Natural killer cell (primary cell): ENCODE data around the gene ACTRT3. TPM values are rescaled to one million over a fixed set of nuclear protein-coding genes. Genes with fewer than 3 reads are reported as not detected.
"Not testable (repeated sequence)": the region's sequence is repeated elsewhere in the genome, so short reads cannot be mapped to it uniquely, and the experiment has no call there.

ENCODE experiments used
- ATAC-seq, 3 donors: fragments of 150-1000 bp in 2 of 3; fragments of 200-7000 bp in 1 of 3; cut with Tn5 transposase; 1 replicate in 1 of 3; 2 replicates in 2 of 3; pipeline ENCODE4 v1.10.0; 2021; ENCODE audit warnings: mild to moderate bottlenecking in 2 of 3, moderate library complexity in 2 of 3
- DNase-seq, 2 donors: peaks; one replicate each; pipeline versions ENCODE4 v3.0.0 to v3.0.0-alpha.2; 2013 to 2021; ENCODE audit warnings: mixed read lengths in 1 of 2
- H3K27ac ChIP-seq: one replicate; pipeline ENCODE4 v1.5.1; 2013; ENCODE audit warnings: mild to moderate bottlenecking, low read length
- H3K27me3 ChIP-seq: one replicate; pipeline ENCODE4 v1.6.1; 2013; ENCODE audit warnings: low read length; ENCODE audit not compliant: control insufficient read depth, insufficient read depth
- H3K36me3 ChIP-seq: one replicate; pipeline ENCODE4 v1.6.1; 2013; ENCODE audit warnings: low read length; ENCODE audit not compliant: control insufficient read depth, insufficient read depth
- H3K4me1 ChIP-seq: one replicate; pipeline ENCODE4 v1.6.1; 2013; ENCODE audit warnings: low read length; ENCODE audit not compliant: control insufficient read depth, insufficient read depth
- H3K4me3 ChIP-seq: one replicate; pipeline ENCODE4 v1.5.1; 2013; ENCODE audit warnings: low read length
- H3K9me3 ChIP-seq: one replicate; pipeline ENCODE4 v1.6.1; 2013; ENCODE audit warnings: low read length; ENCODE audit not compliant: control insufficient read depth, insufficient read depth
- H3K27ac Mint-ChIP-seq, 2 donors: one replicate each; pipeline ENCODE4 v1.8.0; 2022; ENCODE audit warnings: mild to moderate bottlenecking in 2 of 2, mixed read lengths in 2 of 2, moderate library complexity in 1 of 2
- H3K27me3 Mint-ChIP-seq, 2 donors: one replicate each; pipeline ENCODE4 v1.8.0; 2022; ENCODE audit warnings: low read depth in 2 of 2, mixed read lengths in 2 of 2
- H3K36me3 Mint-ChIP-seq: one replicate; pipeline ENCODE4 v1.8.0; 2022; ENCODE audit warnings: mixed read lengths
- H3K4me1 Mint-ChIP-seq, 2 donors: one replicate each; pipeline ENCODE4 v1.8.0; 2022; ENCODE audit warnings: mixed read lengths in 2 of 2
- H3K4me3 Mint-ChIP-seq: one replicate; pipeline ENCODE4 v1.8.0; 2022; ENCODE audit warnings: mild to moderate bottlenecking, moderate library complexity, mixed read lengths
- H3K9me3 Mint-ChIP-seq, 2 donors: one replicate each; pipeline ENCODE4 v1.8.0; 2022; ENCODE audit warnings: mixed read lengths in 2 of 2
- CTCF ChIP-seq: fragments of 200-600 bp; IDR thresholded peaks from one replicate; pipeline ENCODE4 v1.8.0; 2022; ENCODE audit warnings: antibody characterized with exemption
- WGBS: methylation state at CpG from one replicate; pipeline ENCODE4 v1.1.7; 2013; ENCODE audit warnings: missing lambda C conversion rate; ENCODE audit not compliant: insufficient coverage; 5-methylcytosine and 5-hydroxymethylcytosine counted together
- intact Hi-C: fragments of 100-400 bp; cut with micrococcal nuclease; formaldehyde crosslinking; loops from one replicate; pipeline ENCODE4 v1.14.2; 2022
- total RNA-seq, 4 donors: library from RNA; stranded (reverse); fragments of 120-200 nt in 1 of 4; gene quantifications; one replicate each; pipeline versions ENCODE4 v1.2.3 to v1.2.4, GENCODE V29; 2013 to 2022

The ACTRT3 gene
- total RNA-seq, 3 donors from 2014 or later (not counting 1 experiment from before 2014, with no cell fraction given), result 0.68 TPM; not detected in 2

- no peak overlapping the region for H3K4me3 Mint-ChIP-seq
- H3K27ac Mint-ChIP-seq, result no peak overlapping the region
- H3K27me3 Mint-ChIP-seq, result peaks cover 35 to 41% of the 10 kb centered on the region in 2 donors
- Histone ChIP-seq H3K27me3 (peaks cover 13% of the 10 kb centered on the region), H3K4me3 (no peak overlapping the region), H3K36me3 (no peaks in the 10 kb centered on the region), H3K27ac (no peak overlapping the region), H3K9me3 (no peaks in the 10 kb centered on the region), H3K4me1 (no peaks in the 10 kb centered on the region)
- no peaks in the 10 kb centered on the region for H3K4me1 Mint-ChIP-seq
- DNase-seq (no peak), ATAC-seq (no peak)
- 52% methylated on average over 3 of the region's 3 CpGs for WGBS
- no peaks in the 10 kb centered on the region for H3K9me3 Mint-ChIP-seq
- intact Hi-C loops, result no loop called here
- no peak for TF ChIP-seq CTCF
- no peaks in the 10 kb centered on the region for H3K36me3 Mint-ChIP-seq
Observed at GRCh38 chr3:169748670-169749069, 20.7 kb downstream of the ACTRT3 start.

GRCh38 chr3:169746924-169747323, 22.4 kb downstream of the ACTRT3 start:
- intact Hi-C loops, result no loop called here

GRCh38 chr3:169744366-169745054, 24.9 kb downstream of the ACTRT3 start:
- DNase-seq (peak in 1 of 2 donors; percentile 21), ATAC-seq (no peak)
- no peaks in the 10 kb centered on the region for H3K9me3 Mint-ChIP-seq
- no peak overlapping the region for H3K27ac Mint-ChIP-seq
- no peak overlapping the region for H3K4me3 Mint-ChIP-seq
- peaks cover 28 to 38% of the 10 kb centered on the region in 2 donors for H3K27me3 Mint-ChIP-seq
- TF ChIP-seq CTCF, result no peak
- WGBS, result no CpG with 5 or more reads among the region's 1 CpG
- Histone ChIP-seq H3K4me3 (no peak overlapping the region), H3K9me3 (no peaks in the 10 kb centered on the region), H3K27me3 (peaks cover 7% of the 10 kb centered on the region), H3K36me3 (no peaks in the 10 kb centered on the region), H3K4me1 (no peaks in the 10 kb centered on the region), H3K27ac (no peak overlapping the region)
- H3K4me1 Mint-ChIP-seq, result no peaks in the 10 kb centered on the region
- intact Hi-C loops, result no loop called here
- H3K36me3 Mint-ChIP-seq, result no peaks in the 10 kb centered on the region

More at GRCh38 chr3:169746924-169747323, 22.4 kb downstream of the ACTRT3 start:
- Histone ChIP-seq H3K4me3 (no peak overlapping the region), H3K27me3 (peaks cover 8% of the 10 kb centered on the region), H3K9me3 (no peaks in the 10 kb centered on the region), H3K36me3 (no peaks in the 10 kb centered on the region), H3K27ac (no peak overlapping the region), H3K4me1 (no peaks in the 10 kb centered on the region)
- Mint-ChIP-seq H3K4me3 (no peak overlapping the region), H3K9me3 (no peaks in the 10 kb centered on the region), H3K4me1 (no peaks in the 10 kb centered on the region), H3K36me3 (no peaks in the 10 kb centered on the region), H3K27ac (no peak overlapping the region), H3K27me3 (peaks cover 30 to 37% of the 10 kb centered on the region in 2 donors)
- 19% methylated on average over 6 of the region's 6 CpGs for WGBS
- ATAC-seq (no peak), DNase-seq (no peak)
- no peak for TF ChIP-seq CTCF

GRCh38 chr3:169739067-169739466, 30.3 kb downstream of the ACTRT3 start:
- Histone ChIP-seq H3K27ac (no peak overlapping the region), H3K4me1 (no peaks in the 10 kb centered on the region), H3K36me3 (no peaks in the 10 kb centered on the region), H3K4me3 (no peak overlapping the region), H3K9me3 (no peaks in the 10 kb centered on the region), H3K27me3 (no peaks in the 10 kb centered on the region)
- peaks cover 5 to 7% of the 10 kb centered on the region in 2 donors for H3K9me3 Mint-ChIP-seq
- TF ChIP-seq CTCF, result no peak
- intact Hi-C loops, result no loop called here
- DNase-seq (no peak), ATAC-seq (no peak)
- H3K4me3 Mint-ChIP-seq, result no peak overlapping the region
- WGBS, result 80% methylated on average over 2 of the region's 2 CpGs
- H3K4me1 Mint-ChIP-seq, result no peaks in the 10 kb centered on the region
- H3K27me3 Mint-ChIP-seq, result peaks cover 9 to 20% of the 10 kb centered on the region in 2 donors
- H3K27ac Mint-ChIP-seq, result no peak overlapping the region
- no peaks in the 10 kb centered on the region for H3K36me3 Mint-ChIP-seq

GRCh38 chr3:169731857-169732256, 37.5 kb downstream of the ACTRT3 start:
- H3K36me3 ChIP-seq, DNase-seq, H3K27me3 ChIP-seq, H3K9me3 ChIP-seq, H3K27ac Mint-ChIP-seq, ATAC-seq, H3K4me3 Mint-ChIP-seq, H3K4me1 ChIP-seq, H3K4me1 Mint-ChIP-seq, intact Hi-C loops, H3K4me3 ChIP-seq, H3K27ac ChIP-seq: not testable (repeated sequence)
- peaks cover 13 to 57% of the 10 kb centered on the region in 2 donors for H3K27me3 Mint-ChIP-seq
- peaks cover 20% of the 10 kb centered on the region for H3K36me3 Mint-ChIP-seq
- peaks cover 5 to 12% of the 10 kb centered on the region in 2 donors for H3K9me3 Mint-ChIP-seq
